Inflammatory macrophage treated with lipopolysaccharide for 1 hour (primary cell): ENCODE results near the gene CYP2C19.
"Not testable (repeated sequence)": the region's sequence is repeated elsewhere in the genome, so short reads cannot be mapped to it uniquely, and the experiment has no call there.

Experiments
- DNase-seq, 2 donors: peaks; one replicate each; pipeline ENCODE4 v3.0.0-alpha.2; 2020 to 2022

CYP2C19 gene

DNA sequence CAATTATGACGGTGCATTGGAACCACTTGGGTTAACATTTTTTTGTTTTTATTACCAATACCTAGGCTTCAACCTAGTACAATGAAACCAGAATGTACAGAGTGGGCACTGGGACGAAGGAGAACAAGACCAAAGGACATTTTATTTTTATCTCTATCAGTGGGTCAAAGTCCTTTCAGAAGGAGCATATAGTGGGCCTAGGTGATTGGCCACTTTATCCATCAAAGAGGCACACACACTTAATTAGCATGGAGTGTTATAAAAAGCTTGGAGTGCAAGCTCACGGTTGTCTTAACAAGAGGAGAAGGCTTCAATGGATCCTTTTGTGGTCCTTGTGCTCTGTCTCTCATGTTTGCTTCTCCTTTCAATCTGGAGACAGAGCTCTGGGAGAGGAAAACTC, at the start of gene CYP2C19:
TSS of gene CYP2C19 (plus strand) at position 289 of the 400 bp plus-strand sequence. CDS start at position 314, 25 bp downstream.
- DNase-seq = no peak

DNA sequence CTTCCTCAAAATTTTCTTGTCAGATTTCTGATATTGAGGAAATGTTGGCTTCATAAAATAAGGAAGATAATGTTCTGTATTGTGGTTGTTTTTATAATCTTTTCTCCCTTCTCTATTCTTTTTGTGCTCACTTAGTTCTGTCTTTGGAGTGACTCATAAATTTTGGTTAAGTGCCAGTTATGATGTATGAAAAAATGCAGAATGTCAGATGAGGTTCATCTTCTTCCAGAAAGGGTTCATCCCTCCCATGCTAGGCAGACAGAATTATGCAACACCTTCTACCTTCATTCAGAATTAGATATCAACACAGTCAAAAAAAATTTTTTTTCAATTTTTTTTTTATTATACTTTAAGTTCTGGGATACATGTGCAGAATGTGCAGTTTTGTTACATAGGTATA, 36.6 kb upstream of the CYP2C19 start:
- no peak for DNase-seq

DNA sequence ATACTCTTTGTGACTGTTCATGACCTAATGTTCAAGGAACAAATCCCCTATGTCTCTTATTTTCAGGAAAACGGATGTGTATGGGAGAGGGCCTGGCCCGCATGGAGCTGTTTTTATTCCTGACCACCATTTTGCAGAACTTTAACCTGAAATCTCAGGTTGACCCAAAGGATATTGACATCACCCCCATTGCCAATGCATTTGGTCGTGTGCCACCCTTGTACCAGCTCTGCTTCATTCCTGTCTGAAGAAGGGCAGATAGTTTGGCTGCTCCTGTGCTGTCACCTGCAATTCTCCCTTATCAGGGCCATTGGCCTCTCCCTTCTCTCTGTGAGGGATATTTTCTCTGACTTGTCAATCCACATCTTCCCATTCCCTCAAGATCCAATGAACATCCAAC, 27.3 kb upstream of the CYP2C19 start:
- DNase-seq = no peak

DNA sequence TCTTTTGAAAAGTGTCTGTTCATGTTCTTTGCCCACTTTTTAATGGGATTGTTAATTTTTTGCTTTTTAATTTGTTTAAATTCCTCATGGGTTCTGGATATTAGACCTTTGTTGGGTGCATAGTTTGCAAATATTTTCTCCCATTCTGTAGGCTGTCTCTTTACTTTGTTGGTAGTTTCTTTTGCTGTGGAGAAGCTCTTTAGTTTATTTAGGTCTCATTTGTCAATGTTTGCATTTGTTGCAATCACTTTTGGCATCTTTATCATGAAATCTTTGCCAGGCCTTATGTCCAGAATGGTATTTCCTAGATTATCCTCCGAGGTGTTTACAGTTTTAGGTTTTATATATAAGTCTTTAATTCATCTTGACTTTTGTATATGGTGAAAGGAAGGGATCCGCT, 23.9 kb upstream of the CYP2C19 start:
- DNase-seq = no peak

DNA sequence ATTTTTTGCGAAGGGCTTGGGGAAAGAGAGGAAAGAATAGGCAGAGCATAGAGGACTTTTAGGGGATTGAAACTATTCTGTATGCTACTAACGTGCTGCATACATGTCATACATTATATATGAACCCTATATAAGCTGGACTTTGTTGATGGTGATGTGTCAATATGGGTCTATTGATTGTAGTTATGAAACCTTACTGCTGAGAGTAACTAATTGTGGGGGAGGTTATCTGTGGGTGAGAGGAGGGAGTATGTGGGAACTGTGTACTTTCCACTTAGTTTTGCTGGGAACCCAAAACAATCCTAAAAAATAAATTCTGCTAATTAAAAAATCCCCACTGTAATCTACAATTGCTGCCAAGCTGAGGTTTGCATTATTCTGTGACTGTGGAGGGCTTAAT, 15.3 kb upstream of the CYP2C19 start:
- no peak for DNase-seq

DNA sequence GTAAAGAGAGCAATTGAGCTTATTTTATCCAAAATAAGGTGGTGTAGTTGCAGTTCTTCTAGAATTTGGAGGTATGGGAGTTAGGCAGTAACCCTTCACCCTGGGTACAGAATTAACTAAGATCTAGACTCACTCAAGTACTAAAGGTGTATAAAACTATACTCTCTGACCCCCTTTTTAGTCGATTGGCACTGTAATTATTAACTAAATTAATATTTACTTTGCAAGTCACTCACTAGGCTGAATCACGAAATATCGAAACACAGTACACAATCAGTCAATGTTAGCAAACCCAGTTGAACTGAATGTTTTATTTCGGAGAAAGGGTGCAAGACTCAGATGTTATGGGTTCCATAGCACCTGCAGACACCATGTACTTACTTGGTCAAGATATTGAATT, 14.6 kb upstream of the CYP2C19 start:
- no peak for DNase-seq

DNA sequence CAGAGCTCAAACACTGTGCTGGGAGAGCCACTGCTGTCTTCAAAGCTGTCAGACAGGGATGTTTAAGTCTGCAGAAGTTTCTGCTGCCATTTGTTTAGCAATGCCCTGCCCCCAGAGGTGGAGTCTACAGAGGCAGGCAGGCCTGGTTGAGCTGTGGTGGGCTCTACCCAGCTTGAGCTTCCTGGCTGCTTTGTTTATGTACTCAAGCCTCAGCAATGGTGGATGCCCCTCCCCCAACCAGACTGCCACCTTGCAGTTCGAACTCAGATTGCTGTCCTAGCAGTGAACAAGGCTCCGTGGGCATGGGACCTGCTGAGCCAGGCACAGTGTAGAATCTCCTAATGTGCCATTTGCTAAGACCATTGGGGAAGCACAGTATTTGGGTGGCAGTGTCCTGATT, 4.6 kb upstream of the CYP2C19 start:
- no peak for DNase-seq

DNA sequence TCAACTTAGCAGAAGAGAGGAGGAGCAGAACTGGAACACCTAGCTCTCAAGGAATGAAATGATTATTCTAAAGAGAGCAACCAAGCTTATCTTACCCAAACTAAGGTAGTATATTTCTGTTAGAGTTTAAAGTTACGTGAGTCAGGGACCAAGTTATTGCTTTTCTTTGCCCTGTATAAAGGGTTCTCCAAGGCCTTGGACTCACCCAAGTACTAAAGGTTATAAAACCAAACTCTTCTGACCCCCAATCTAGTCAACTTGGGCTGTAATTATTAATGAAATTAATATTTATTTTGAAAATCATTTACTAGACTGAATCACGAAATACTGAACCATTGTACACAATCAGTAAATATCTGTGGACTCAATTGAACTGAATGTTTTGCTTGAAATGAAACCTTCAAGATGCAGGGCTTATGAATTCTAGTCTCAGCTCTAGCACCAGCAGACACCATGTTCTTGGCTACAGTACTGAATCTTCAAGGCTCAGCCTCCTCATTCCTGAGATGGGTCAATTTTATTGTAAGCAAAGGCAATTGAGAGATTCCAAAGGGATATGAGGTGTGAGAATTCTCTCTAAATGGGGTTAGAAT, 1.8 kb upstream of the CYP2C19 start:
- no peak for DNase-seq

DNA sequence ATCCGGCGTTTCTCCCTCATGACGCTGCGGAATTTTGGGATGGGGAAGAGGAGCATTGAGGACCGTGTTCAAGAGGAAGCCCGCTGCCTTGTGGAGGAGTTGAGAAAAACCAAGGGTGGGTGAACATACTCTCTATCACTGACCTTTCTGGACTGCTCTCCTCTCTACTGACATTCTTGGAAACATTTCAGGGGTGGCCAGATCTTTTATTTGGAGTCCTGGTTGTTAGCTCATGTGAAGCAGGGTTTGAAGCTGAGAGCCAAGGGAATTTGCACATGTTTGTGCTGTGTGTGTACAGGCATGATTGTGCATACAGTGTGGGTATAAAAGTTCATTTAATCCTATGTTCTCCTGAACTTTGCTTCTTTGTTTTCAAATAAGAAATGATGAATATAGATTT, 12.9 kb downstream of the CYP2C19 start:
- DNase-seq = not testable (repeated sequence)

DNA sequence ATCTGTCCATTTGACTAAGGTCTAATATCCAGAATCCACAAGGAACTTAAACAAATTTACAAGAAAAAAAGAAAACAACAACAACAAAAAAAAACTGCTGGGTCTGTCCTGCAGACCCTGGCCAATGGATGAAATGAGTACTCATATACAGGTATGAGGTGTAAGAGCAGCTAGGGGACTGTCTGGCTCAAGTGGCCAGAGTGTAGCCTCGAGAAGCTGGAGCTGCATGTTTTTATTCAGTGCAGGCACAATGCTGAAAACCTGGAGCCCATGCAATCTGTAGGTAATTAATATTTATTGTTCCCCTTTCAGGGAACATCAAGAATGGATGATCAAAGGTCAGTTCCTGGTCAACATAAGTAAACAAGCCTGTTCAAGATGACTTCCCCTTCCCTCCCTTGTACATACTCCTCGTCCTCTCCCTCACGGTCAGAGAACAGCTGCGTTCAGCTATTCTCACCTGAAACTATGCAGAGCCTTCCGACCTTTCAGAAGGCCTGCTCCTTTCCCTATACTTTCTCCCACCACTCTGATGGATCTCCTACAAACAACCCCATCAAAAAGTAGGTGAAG, 15.5 kb downstream of the CYP2C19 start:
- no peak for DNase-seq

DNA sequence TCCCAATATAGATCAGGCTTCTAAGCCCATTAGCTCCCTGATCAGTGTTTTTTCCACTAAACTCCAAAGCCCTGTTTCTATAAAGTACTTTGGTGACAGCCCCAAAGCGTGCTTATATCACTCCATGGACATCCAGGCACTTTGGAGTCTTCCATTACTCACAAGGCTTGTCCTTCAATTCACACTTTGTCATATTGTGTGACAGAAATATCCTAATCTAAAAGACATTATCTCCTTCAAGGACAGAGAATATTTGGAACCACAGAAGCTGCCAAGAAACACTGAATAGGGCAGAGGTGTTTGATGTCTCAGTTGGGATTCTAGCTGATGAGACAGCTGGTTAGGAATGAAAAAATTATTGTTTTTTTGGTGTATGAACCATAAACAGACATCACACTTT, 18.4 kb downstream of the CYP2C19 start:
- DNase-seq = no peak

DNA sequence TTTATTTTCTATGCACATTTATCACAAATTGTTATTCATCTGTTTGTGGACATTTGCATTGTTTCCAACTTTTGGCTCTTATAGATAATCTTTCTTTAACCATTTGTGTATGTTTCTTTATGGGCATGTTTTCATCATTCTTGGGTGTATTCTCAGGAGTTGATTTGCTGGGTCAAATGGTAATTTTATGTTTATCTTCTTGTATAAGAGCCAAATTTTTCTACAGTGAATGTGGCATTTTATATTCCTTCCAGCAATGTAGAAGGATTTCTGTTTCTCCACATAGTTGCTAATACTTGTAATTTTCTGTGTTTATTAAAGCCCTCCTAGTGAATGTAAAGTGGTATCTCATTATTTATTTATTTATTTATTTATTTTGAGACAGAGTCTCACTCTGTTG, 21.8 kb downstream of the CYP2C19 start:
- no peak for DNase-seq

DNA sequence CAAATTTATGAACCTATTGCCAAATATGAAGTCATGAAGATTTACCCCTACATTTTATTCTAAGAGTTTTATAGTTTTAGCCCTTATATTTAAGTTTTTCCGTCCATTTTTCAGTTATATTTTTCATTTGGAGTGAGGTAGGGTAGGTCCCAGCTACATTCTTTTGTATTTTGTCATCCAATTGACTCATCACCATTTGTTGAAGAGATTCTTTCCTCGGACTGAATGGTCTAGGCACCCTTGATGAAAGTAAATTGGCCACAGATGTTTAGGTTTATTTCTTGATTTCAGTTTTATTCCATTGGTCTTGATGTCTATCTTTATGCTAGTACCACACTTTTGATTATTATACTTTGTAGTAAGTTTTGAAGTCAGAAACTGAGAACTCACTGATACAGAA, 22.7 kb downstream of the CYP2C19 start:
- DNase-seq = no peak

DNA sequence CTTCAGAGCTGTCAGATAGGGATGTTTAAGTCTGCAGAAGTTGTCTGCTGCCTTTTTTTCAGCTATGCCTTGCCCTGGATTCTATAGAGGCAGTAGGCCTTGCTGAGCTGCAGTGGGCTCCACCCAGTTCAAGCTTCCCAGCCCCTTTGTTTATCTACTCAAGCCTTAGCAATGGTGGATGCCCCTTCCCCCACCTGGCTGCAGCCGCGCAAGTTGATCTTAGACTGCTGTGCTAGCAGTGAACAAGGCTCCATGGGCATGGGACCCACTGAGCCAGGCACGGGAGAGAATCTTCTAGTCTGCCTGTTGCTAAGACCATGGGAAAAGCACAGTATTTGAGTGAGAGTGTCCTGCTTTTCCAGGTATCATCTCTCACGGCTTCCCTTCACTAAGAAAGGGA, 38.1 kb downstream of the CYP2C19 start:
- DNase-seq = not testable (repeated sequence)

DNA sequence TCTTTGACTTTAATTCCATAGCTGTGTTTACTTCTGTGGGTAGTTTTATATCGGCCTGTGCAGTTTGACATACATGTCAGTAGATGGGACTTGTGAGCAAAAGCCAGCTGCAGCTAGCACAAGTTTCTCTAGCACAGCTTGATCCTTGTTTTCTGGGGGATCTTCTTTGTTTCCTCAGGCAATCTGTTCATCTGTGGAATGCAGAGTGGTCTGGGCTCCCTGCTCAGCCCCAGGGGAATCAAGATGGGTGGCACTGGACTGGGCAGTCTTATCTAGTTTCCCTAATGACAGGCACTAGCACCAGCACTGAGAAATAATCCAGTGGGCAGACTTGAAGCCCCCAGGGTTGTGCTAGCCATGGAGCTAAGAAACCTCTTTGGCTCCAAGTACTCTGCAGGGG, 40.8 kb downstream of the CYP2C19 start:
- no peak for DNase-seq

DNA sequence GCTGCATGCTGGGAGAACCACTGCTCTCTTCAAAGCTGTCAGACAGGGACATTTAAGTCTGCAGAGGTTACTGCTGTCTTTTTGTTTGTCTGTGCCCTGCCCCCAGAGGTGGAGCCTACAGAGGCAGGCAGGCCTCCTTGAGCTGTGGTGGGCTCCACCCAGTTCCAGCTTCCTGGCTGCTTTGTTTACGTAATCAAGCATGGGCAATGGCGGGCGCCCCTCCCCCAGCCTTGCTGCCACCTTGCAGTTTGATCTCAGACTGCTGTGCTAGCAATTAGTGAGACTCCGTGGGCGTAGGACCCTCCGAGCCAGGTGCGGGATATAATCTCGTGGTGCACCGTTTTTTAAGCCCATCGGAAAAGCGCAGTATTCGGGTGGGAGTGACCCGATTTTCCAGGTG, 67.5 kb downstream of the CYP2C19 start:
- not testable (repeated sequence) for DNase-seq

DNA sequence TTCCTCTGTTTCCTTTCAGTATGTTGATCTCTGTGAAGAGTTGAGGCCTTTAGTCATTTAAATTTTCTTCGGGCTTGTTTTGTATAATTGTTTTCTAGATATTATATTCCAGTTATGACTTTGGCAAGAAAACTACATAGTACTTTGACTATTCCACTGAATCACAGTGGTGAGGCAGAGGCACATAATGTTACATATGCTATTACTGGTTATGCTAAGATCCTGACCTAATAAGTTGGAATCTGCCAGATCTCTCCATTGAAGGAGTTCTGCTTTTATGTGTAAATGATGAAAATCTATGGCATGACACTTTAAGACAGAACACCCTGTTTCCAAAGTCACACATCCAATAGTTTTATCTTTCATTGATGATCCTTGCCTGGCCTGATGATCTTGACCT, 83.7 kb downstream of the CYP2C19 start:
- no peak for DNase-seq

DNA sequence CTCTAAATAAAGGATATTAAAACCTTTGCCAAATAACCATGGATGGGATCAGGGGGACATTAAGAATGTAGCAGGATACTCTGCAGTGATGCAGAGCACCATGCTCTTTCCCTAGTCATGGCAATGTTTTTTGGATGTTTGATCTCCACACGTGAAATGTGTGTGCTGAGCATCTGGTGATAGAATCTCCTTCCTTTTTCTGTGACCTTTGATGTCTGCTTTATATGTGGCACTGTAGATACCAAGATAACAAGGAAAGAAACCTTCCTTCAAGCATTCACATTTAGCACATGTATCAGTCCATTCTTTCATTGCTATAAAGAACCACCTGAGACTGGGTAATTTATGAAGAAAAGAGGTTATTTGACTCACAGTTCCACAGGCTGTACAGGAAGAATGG, 88.3 kb downstream of the CYP2C19 start:
- DNase-seq = no peak

DNA sequence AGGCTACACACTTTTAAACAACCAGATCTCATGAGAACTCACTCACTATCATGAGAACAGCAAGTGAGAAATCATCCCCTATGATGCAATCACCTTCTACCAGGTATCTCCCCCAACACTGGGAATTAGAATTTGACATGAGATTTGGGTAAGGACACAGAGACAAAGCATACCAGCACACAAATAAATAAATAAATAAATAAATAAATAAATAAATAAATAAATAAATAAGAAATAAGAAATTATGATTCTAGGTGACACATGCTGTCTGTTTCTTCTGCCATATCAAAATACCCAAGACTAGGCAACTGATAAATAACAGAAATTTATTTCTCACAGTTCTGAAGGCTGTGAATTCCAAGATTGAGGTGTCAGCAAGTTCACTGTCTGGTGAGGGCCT, 88.8 kb downstream of the CYP2C19 start:
- no peak for DNase-seq

DNA sequence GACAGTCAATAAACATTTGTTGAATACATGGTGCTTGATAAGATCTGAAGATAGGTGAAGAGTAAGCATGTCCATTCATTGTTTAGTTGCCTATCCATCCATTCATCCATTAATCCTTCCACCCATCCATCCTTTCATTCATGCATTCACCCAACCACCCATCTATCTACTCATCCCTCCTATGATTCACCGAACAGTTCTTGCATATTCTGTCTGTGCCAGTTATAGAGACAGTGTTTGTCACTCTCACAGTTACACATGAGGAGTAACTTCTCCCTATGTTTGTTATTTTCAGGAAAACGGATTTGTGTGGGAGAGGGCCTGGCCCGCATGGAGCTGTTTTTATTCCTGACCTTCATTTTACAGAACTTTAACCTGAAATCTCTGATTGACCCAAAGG, 90.0 kb downstream of the CYP2C19 start:
- DNase-seq = no peak

DNA sequence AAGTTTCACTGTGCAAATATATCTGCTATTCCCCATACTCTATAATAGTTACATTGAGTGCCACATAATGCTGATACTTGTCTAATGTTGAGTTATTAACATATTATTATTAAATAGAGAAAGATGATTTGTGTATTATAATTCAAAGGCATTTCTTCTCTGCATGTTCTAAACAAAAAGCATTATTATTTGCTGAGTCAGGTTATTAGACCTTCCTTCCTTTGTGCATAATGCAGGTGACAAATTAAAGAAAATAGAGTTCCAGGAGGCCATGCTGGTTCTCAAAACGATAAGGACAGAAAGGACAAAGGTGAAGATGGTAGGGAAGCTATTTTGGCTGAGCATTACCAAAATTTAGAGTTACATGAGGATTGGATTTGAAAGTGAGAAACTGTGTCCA, 90.6 kb downstream of the CYP2C19 start:
- no peak for DNase-seq

DNA sequence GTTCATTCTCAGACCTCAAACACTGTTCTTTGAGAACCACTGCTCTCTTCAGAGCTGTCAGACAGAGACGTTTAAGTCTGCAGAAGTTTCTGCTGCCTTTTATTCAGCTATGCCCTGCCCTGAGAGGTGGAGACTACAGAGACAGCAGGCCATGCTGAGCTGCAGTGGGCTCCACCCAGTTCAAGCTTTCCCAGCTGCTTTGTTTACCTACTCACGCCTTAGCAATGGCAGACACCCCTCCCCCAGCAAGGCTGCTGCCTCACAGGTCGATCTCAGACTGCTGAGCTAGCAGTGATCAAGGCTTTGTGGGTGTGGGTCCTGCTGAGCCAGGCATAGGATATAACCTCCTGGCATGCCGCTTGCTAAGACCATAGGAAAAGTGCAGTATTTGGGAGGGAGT, 95.5 kb downstream of the CYP2C19 start:
- DNase-seq = no peak

DNA sequence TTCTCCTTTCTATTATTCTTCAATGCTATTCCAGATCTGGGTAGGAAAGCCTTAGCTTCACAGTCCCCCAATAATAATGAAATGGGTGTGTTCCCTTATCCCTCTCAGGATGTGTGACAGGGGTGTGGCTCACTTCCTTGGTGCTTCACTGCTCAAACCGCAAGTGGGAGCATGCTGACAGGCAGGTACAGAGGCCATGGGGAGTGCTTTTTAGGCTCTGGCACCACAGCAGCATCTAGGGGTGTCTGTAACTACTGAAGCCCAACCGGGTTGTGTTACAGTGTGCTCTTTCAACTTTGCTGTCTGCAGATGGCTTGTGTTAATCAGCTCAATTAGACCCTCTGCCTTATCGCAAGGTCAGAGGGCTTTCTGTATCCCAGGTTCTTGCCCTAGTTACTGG, 96.6 kb downstream of the CYP2C19 start:
- DNase-seq = no peak

DNA sequence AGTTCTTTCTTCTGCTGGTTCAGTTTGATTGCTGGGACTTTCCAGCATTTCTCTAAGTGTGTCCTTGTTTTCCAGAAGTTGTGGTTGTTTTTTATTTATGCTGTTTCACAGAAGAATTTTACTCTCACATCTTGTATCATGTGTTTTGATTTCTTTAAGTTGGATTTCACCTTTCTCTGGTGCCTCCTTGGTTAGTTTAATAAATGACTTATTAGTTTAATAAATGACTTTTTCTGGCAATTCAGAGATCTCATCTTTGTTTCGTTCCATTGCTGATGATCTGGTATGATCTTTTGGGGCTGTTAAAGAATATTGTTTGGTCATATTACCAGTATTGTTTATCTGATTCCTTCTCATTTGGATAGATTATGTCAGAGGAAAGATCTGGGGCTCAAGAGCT, 116.2 kb downstream of the CYP2C19 start:
- DNase-seq = no peak

DNA sequence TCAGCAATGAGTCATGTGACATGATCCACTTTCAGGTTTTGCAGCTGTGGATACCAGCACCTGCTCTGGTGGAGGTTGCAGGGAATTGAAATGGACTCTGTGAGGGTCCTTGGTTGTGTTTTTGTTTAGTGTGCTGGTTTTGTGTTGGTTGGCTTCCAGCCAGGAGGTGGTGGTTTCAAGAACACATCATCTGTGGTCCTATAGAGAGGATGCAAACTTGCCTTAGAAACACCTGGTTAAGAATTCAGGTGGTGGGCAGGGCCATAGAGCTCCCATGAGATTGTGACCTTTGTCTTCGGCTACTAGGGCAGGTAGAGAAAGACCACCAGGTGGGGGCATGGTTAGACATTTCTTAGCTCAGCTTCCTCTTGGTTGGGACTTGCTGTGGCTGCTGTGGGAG, 116.7 kb downstream of the CYP2C19 start:
- DNase-seq = no peak
